ENCODE data around the gene CCDC192.

- TF ChIP-seq POLR2A (IDR thresholded peaks at IDR 0.05; ENCODE audit: extremely low read depth, insufficient read length) (no peak), CTCF (IDR thresholded peaks at IDR 0.05; ENCODE audit: low read depth, low read length) (no peak), MAX (IDR thresholded peaks at IDR 0.05; ENCODE audit: low read depth, low read length) (no peak), MYC (IDR thresholded peaks at IDR 0.05; ENCODE audit: low read depth, low read length) (no peak)
These were observed 67.1 kb downstream of the CCDC192 start for GRCh38 chr5:127770272-127770671.
